Keratinocyte (primary cell): ENCODE results near the gene AHRR.

ENCODE experiments used
- CTCF ChIP-seq, 3 experiments: IDR thresholded peaks in 1 of 3; conservative IDR thresholded peaks in 1 of 3; optimal IDR thresholded peaks in 1 of 3; 2 replicates in 2 of 3; 3 replicates in 1 of 3; pipeline versions ENCODE3 to v1.5.1; 2011; ENCODE audit warnings: low read length in 3 of 3, mild to moderate bottlenecking in 3 of 3, moderate library complexity in 2 of 3, control low read depth in 1 of 3, inconsistent platforms in 1 of 3; ENCODE audit not compliant: insufficient read depth in 2 of 3; ENCODE audit errors: extremely low read depth in 1 of 3
- EZH2 ChIP-seq: IDR thresholded peaks from one replicate; pipeline ENCODE4 v1.6.1; 2012; ENCODE audit warnings: inconsistent platforms, mild to moderate bottlenecking, low read length, moderate library complexity

GRCh38 chr5:442335-443238 is 121.1 kb downstream of the AHRR start, which contains the start of gene EXOC3:
- no peak for TF ChIP-seq CTCF (optimal IDR thresholded peaks at IDR 0.05 in 1 of 3, IDR thresholded peaks at IDR 0.05 in 1 of 3, conservative IDR thresholded peaks at IDR 0.05 in 1 of 3; ENCODE audit: extremely low read depth in 1 of 3, insufficient read depth in 2 of 3, low read length in 3 of 3)
- TF ChIP-seq EZH2, result no peak
